Psoas muscle (tissue), 8 donors: ENCODE measurements around the gene FOXRED2. TPM values are rescaled to one million over a fixed set of nuclear protein-coding genes. Genes with fewer than 3 reads are reported as not detected.

ENCODE experiments used
- ATAC-seq, 4 donors: fragments of 200-7000 bp; cut with Tn5 transposase; one replicate each; pipeline ENCODE4 v1.9.1; 2020; ENCODE audit warnings: moderate library complexity in 3 of 4, mild to moderate bottlenecking in 2 of 4
- DNase-seq, 2 donors: peaks; one replicate each; pipeline ENCODE4 v3.0.0-alpha.2; 2020
- H3K27ac ChIP-seq: fragments of 200-600 bp; one replicate; pipeline ENCODE4 v1.8.0; 2022
- H3K27me3 ChIP-seq, 3 donors: fragments of 200-600 bp in 1 of 3; one replicate each; pipeline versions ENCODE4 v1.6.1 to v1.8.0; 2013 to 2022; ENCODE audit warnings: low read length in 2 of 3, mild to moderate bottlenecking in 2 of 3, moderate library complexity in 1 of 3; ENCODE audit not compliant: insufficient read depth in 3 of 3
- H3K36me3 ChIP-seq, 2 donors: fragments of 200-600 bp in 1 of 2; one replicate each; pipeline versions ENCODE4 v1.6.1 to v1.8.0; 2013 to 2022; ENCODE audit warnings: low read depth in 1 of 2, mild to moderate bottlenecking in 1 of 2, moderate library complexity in 1 of 2; ENCODE audit not compliant: insufficient read depth in 1 of 2
- H3K4me1 ChIP-seq: fragments of 200-600 bp; one replicate; pipeline ENCODE4 v1.8.0; 2022
- H3K4me3 ChIP-seq: fragments of 200-600 bp; one replicate; pipeline ENCODE4 v1.8.0; 2022; ENCODE audit warnings: mild to moderate bottlenecking
- H3K9me3 ChIP-seq: fragments of 200-600 bp; one replicate; pipeline ENCODE4 v1.8.0; 2022
- WGBS, 3 donors: extraction: QIAGEN DNeasy Blood & Tissue Kit; methylation state at CpG; one replicate each; pipeline versions ENCODE4 v1.1.6 to v1.1.7; 2013; 5-methylcytosine and 5-hydroxymethylcytosine counted together
- intact Hi-C, 2 donors: fragments of 100-400 bp; cut with DNase I; formaldehyde crosslinking; loops; one replicate each; pipeline versions ENCODE4 v1.11.0 to v1.14.2; 2022
- polyA plus RNA-seq, 3 donors: library from polyadenylated mRNA; stranded (reverse); fragments of 200-250 nt; gene quantifications; one replicate each; pipeline ENCODE4 v1.2.3, GENCODE V29; 2013
- total RNA-seq, 4 donors: library from RNA; stranded (reverse); fragmentation: NEBNext Ultra II Directional in 2 of 4; extraction: Animal tissue kit (Norgen Biotek cat#: 25700) in 2 of 4; gene quantifications; one replicate each; pipeline versions ENCODE4 v1.2.1 to v1.2.4, GENCODE V29; 2021 to 2023
- TF ChIP-seq, protein P1 (sequence below): fragments of 200-600 bp; IDR thresholded peaks from one replicate; pipeline ENCODE4 v1.8.0; 2022; ENCODE audit warnings: antibody characterized with exemption
- donor health status: healthy with polysubstance abuse.
- donor health status: DM: no; HTN: no; CAD: no; lungs with moderate emphysema.
- donor health status: Bipolar disorder and iron deficiency.
- donor health status: healthy.
- donor health status: DM: yes; HTN: yes; CAD: no.
- donor health status: DM: no; HTN: no; CAD: no.
- donor health status: DM: no; HTN: no; CAD: no.
- donor health status: DM: yes; HTN: yes; CAD: no.

Gene FOXRED2
- total and polyA plus RNA-seq, 7 donors, result 3.3 to 10.2 (median 7.7) TPM

DNA sequence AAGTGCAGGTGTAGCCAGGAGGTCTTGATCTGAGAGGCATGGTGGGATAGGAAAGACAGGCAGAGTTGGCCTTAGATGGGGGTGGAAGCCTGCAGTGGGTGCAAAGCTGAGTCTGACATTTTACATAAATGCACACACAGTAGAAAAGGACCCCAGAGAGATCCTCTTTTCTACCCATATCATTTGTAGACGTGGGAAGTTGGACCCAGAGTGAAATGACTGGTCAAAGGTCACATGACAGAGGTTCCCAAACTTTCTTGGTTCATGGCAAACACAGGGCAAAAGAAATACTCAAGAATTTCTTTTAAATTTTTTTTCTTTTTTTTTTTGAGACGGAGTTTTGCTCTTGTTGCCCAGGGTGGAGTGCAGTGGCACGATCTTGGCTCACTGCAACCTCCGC, 6.2 kb upstream of the FOXRED2 start:
- Histone ChIP-seq H3K4me3 (no peak overlapping the region), H3K9me3 (no peaks in the 10 kb centered on the region), H3K36me3 (peaks cover 21 to 82% of the 10 kb centered on the region in 2 donors), H3K27ac (no peak overlapping the region), H3K27me3 (no peaks in the 10 kb centered on the region), H3K4me1 (no peaks in the 10 kb centered on the region)
- WGBS, 3 donors, result 74 to 86% (median 84%) methylated on average over 4 of the region's 4 CpGs
- DNase-seq (no peak), ATAC-seq (no peak)
- intact Hi-C loops, result no loop called here
- TF ChIP-seq, protein P1, sequence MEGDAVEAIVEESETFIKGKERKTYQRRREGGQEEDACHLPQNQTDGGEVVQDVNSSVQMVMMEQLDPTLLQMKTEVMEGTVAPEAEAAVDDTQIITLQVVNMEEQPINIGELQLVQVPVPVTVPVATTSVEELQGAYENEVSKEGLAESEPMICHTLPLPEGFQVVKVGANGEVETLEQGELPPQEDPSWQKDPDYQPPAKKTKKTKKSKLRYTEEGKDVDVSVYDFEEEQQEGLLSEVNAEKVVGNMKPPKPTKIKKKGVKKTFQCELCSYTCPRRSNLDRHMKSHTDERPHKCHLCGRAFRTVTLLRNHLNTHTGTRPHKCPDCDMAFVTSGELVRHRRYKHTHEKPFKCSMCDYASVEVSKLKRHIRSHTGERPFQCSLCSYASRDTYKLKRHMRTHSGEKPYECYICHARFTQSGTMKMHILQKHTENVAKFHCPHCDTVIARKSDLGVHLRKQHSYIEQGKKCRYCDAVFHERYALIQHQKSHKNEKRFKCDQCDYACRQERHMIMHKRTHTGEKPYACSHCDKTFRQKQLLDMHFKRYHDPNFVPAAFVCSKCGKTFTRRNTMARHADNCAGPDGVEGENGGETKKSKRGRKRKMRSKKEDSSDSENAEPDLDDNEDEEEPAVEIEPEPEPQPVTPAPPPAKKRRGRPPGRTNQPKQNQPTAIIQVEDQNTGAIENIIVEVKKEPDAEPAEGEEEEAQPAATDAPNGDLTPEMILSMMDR, result no peak

DNA sequence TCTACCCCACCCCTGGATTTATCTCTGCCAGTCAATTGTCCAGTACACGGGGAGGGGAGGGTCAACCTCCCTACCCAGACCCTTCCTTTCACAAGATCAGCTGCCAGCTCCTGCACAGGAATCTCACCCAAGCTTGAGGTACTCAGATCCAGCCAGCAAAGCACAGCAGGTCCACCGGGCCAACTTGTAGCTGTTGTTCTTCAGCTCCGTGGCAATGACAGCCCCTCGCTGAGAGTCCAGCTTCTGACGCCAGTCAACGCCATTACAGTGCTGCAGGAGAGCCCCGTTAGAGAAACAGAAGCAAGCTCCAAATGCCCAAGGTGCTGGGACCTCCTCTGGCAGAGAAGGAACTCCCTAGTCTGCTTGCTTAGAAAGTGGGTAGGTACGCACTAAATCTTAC, 5.5 kb upstream of the FOXRED2 start:
- no peak overlapping the region for H3K27ac ChIP-seq
- no peak overlapping the region for H3K4me3 ChIP-seq
- H3K27me3 ChIP-seq, result no peaks in the 10 kb centered on the region
- peaks cover 20 to 76% of the 10 kb centered on the region in 2 donors for H3K36me3 ChIP-seq
- intact Hi-C loops, result no loop called here
- 93 to 94% (median 93%) methylated on average over 8 of the region's 8 CpGs for WGBS, 3 donors
- TF ChIP-seq, protein P1, result no peak
- ATAC-seq (no peak), DNase-seq (no peak)
- H3K4me1 ChIP-seq, result no peaks in the 10 kb centered on the region
- H3K9me3 ChIP-seq, result no peaks in the 10 kb centered on the region

DNA sequence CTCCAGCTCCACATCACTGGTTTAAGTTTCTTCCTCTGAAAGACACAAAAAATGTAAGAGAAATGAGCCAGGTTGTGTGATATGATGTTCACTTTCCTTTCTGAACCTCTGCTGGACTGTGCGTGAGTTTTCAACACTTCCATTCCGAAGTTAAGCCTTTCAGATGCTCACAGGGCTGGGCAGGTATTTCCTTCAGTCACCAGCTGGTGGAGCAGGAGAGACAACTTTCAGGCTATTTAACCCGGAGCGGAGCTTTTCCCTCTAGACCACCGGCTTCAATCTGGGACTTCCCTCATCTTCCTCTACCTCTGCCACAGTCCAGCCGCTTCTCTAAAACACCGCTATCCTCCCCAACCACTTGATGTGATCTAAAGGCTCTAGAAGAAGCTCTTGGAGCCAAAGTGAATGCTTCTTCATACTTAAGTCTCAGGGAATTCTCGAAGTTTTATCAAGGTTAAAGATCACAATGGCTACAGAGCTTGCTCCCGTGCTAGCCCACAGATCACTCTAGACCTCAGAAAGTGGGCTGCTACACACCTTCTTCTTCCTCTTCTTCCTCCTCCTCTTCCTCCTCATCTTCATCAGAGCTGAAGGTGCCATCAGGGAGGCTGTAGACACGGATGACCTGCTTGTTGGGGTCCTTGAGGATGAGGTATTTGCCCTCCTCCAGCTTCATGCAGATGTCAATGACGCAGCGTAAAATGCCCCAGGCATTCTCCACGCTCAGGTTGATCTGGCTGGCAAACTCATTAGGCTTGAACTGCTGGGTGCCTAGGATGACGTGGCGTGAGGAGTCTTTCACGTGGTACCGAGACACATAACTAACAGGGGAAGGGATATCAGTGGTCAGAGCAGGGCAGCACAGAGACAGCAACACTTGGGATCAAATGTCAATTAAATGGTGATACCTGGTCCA, 4.4 kb upstream of the FOXRED2 start:
- TF ChIP-seq, protein P1, result peak; percentile 43
- WGBS, 3 donors, result 67 to 70% (median 68%) methylated on average over 17 of the region's 17 CpGs
- intact Hi-C loops, result no loop called here
- Histone ChIP-seq H3K36me3 (peaks cover 18 to 65% of the 10 kb centered on the region in 2 donors), H3K4me1 (peaks cover 4% of the 10 kb centered on the region), H3K4me3 (no peak overlapping the region), H3K27ac (peak overlapping the region; percentile 4), H3K27me3 (no peaks in the 10 kb centered on the region), H3K9me3 (no peaks in the 10 kb centered on the region)
- DNase-seq (no peak), ATAC-seq (no peak)

DNA sequence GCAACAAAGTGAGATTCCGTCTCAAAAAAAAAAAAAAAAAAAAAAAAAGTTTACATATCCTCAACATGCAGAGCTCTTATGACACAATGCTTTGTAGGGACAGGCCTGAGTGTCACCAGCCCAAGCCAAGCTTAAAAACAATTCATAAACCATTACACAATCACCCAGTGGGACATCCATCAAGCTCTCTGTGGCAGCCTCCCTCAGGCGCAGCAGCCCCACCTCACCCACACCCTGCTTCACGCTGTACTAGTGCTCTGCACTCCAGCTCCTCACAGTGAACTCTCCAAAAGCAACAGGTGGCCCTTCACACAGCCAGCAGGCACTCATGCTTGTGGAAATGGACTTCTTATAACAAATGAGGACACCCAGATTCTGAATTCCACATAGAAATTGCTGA, 3.5 kb upstream of the FOXRED2 start:
- TF ChIP-seq, protein P1, result no peak
- Histone ChIP-seq H3K4me1 (peaks cover 5% of the 10 kb centered on the region), H3K27ac (no peak overlapping the region), H3K9me3 (no peaks in the 10 kb centered on the region), H3K36me3 (peaks cover 18 to 56% of the 10 kb centered on the region in 2 donors), H3K27me3 (no peaks in the 10 kb centered on the region), H3K4me3 (no peak overlapping the region)
- ATAC-seq, result peak in 3 of 4 donors; percentile 25 to 37 (median 29)
- DNase-seq, result peak in 1 of 2 donors; percentile 62
- intact Hi-C loops, result no loop called here
- 29 to 60% (median 52%) methylated on average over 3 of the region's 3 CpGs for WGBS, 3 donors
